ENCODE results near the gene C10orf90.

GRCh38 chr10:126686719-126687118, 16.2 kb upstream of the C10orf90 start:
- TF ChIP-seq CTCF (IDR thresholded peaks at IDR 0.05), result no peak
- TF ChIP-seq POLR2AphosphoS5 (IDR thresholded peaks at IDR 0.05), result no peak
